Fibroblast of villous mesenchyme (primary cell): ENCODE results near the gene POU6F1. TPM values are rescaled to one million over a fixed set of nuclear protein-coding genes. Genes with fewer than 3 reads are reported as not detected.

ENCODE experiments used
- DNase-seq: peaks from one replicate; pipeline ENCODE4 v3.0.0-alpha.2; 2010; ENCODE audit warnings: low read depth
- H3K4me3 ChIP-seq: 2 replicates; pipeline ENCODE4 v1.5.1; 2011; ENCODE audit warnings: low read depth, mild to moderate bottlenecking, low read length
- total RNA-seq: library from RNA; depleted of rRNA; stranded (reverse); fragments of >200 nt; gene quantifications from 2 replicates; pipeline ENCODE4 v1.2.3, GENCODE V29; 2012
- TF ChIP-seq, protein P1 (sequence below): IDR thresholded peaks from 2 replicates; pipeline ENCODE4 v1.5.1; 2012; ENCODE audit warnings: low read depth, mild to moderate bottlenecking, low read length; ENCODE audit not compliant: insufficient read depth

The POU6F1 gene
- total RNA-seq, 1 donor = 3.5 TPM

DNA sequence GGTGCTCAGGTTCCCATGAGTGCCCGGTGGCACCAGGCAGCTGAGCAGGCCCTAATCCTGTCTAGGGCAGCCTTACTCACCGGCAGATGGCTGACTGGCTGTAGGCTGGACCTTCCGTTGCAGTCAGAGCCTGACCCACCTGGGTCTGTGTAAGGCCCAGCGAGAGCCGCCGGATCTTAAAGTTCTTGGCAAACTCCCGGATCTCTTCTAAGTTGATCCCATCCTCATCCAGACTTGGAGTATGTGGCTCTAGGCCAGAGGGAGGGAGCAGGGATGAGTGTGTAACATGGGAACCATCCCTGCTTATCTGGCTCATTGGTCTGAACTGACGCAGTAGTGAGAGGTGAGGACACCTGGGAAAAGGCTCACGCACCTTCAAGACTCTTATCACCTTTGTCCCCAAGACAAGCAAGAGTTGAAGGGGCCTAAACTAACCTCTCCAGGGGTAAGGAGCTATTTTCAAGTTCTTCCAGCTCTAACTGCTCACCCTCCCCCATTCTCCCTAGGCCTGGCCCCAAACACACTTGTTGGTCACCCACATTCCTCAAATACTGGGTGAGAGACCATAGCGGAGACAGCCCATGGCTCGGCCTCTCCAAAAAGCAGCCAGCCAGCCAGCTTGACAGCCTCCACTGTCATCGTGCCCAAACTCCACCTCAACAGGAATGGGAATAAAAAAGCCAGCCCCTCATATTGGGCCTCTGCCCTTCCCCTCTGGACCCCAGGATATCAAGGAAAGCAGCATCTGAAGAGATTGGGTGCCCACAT lies 26.2 kb downstream of the POU6F1 start:
- H3K4me3 ChIP-seq = no peak overlapping the region
- no peak for DNase-seq
- TF ChIP-seq, protein P1, sequence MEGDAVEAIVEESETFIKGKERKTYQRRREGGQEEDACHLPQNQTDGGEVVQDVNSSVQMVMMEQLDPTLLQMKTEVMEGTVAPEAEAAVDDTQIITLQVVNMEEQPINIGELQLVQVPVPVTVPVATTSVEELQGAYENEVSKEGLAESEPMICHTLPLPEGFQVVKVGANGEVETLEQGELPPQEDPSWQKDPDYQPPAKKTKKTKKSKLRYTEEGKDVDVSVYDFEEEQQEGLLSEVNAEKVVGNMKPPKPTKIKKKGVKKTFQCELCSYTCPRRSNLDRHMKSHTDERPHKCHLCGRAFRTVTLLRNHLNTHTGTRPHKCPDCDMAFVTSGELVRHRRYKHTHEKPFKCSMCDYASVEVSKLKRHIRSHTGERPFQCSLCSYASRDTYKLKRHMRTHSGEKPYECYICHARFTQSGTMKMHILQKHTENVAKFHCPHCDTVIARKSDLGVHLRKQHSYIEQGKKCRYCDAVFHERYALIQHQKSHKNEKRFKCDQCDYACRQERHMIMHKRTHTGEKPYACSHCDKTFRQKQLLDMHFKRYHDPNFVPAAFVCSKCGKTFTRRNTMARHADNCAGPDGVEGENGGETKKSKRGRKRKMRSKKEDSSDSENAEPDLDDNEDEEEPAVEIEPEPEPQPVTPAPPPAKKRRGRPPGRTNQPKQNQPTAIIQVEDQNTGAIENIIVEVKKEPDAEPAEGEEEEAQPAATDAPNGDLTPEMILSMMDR = no peak

DNA sequence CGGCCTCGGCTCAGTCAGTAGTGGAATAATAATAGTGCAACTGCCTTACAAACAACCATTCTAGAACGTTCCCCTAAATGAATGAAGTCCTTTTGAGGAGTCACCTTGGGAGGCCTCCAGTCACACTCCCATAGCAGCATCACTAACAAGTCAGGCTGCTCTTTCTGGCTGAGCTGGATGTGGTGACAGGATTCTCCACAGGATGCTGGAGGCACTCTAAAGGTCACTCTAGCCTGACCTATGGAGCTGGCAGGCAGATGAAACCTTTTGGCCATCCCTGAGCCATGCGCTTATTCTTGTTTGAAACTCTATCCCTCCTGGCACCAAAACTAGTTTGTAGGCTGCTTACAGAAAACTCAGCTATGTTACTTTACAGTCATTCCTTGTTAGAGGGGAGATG lies 27.0 kb downstream of the POU6F1 start:
- no peak for DNase-seq
- TF ChIP-seq, protein P1 = no peak
- H3K4me3 ChIP-seq = no peak overlapping the region

DNA sequence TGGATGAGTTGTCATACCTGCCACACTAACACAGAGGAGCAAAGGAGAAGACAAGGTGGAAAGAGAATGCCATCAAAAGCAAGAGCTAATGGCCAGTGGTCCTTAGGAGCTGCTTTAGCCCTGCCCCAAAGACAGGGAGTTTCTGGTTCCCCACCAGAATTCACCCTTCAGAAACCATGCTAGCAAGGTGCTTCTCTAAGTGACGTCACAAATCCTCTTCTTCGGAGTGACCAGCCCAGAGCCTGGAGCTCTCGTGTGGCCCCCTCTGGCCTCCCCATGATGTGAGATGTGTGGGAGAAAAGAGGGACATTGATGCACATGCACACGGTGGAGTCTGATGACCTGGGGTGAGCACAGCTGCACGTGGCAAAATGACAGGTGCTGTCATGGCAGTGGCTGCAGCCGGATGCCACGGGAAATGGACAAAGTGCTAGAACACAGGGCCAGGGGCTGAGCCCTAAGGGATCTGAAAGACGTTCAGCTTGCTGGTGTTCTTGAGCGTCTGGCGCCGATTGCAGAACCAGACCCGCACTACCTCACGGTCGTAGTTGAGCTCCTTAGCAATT lies 28.0 kb downstream of the POU6F1 start:
- no peak for DNase-seq
- no peak overlapping the region for H3K4me3 ChIP-seq
- TF ChIP-seq, protein P1 = no peak

DNA sequence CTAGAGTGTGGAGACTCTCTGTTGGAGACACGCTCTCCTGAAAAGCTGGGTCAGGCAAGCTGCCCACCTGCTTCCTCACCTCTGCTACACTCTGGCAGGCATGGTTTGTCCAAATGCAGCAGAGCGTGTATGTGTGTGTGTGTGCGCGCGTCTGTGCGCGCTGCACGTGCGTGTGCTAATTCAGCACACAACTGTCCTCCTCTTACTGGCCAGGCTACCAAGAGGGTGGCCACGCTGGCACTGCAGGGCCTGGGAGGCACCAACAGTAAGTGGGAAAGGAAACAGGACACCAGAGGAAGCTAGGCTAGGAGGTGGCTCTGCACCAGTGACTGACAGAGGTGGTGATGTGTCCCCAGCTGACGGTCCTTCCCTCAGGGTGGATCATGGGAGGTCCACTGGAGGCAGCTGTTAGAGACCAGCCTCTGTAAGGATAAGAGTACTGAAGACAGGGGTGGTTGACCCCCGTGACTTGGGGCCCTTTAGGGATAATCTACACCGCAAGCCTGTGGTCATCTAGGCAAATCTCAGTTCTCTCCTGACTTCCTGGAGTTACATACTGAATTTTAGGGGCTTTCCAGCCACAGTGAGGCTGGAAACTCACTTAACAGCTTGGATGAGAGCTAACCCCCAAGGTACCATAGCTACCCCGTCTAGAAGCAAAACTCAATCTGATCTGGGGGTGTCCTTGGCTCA lies 29.4 kb downstream of the POU6F1 start:
- no peak for DNase-seq
- TF ChIP-seq, protein P1 = no peak
- no peak overlapping the region for H3K4me3 ChIP-seq

DNA sequence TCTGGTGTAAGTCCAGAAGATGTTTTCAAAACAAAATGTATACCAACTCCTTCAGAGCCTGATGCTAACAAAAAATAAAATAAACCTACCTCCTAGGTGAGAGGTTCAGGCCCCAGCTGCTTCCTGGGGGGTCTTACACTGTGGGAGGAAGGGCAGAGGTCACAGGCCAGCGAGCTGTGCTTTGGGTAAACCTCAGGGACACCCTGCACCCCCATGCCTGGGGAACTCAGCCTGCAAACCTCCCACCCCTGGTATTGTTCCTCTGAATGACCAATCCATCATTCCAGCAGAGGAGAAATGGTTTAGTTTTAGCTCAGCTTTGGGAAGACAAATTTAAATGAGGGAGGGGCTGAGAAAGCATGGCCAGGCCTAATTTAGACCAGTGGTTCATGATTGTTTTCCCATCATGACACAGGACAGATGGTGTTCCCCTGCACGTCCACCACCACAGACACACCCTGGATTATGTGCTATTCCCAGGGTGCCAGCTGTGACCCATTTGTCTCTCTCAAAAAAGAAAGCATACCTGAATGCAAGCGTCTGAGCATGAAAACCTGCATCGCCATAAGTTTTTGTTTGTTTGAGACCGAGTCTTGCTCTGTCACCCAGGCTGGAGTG lies 30.4 kb downstream of the POU6F1 start:
- no peak for DNase-seq
- H3K4me3 ChIP-seq = no peak overlapping the region
- TF ChIP-seq, protein P1 = no peak

DNA sequence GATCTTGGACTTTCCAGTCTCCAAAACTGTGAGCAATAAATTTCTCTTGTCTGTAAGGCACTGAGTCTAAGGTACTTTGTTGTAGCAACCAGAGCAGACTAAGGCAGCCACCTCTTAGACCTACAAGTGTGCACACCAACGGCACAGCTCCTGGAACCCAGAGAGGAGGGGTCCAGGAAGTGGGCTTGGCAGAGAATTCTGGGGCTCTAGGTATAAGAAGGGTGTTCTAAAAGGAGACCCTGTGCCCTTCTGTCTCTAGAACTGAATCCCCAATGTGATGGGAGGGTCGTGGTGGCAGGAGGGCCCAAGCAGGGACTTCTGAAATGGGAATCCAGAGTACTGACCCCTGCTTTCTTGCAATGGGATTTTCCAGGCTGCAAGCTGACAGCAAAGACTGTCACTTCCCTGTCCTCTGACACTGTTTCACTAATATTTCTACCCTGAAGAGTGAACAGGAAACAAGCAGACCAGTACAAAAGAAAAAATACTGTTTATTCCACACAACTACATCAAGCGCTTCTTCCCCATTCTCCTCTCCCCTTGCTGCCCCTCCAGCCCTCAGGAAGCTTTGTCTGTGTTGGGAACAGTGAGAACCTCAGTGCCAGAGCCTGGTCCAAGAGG lies 31.3 kb downstream of the POU6F1 start:
- no peak for DNase-seq
- TF ChIP-seq, protein P1 = no peak
- H3K4me3 ChIP-seq = no peak overlapping the region
